Type B pancreatic cell (in vitro differentiated cells): ENCODE data around the gene LIME1. TPM values are rescaled to one million over a fixed set of nuclear protein-coding genes. Genes with fewer than 3 reads are reported as not detected.
A peak's percentile ranks its signal among the peaks of the same experiment; 100 is the strongest.
"Not testable (repeated sequence)": the region's sequence is repeated elsewhere in the genome, so short reads cannot be mapped to it uniquely, and the experiment has no call there.

Source experiments
- DNase-seq: peaks from one replicate; pipeline ENCODE4 v3.0.0; 2021; ENCODE audit warnings: mixed read lengths; ENCODE audit not compliant: unreplicated experiment; ENCODE audit errors: extremely low spot score
- H3K27ac Mint-ChIP-seq: 2 replicates; pipeline ENCODE4 v1.8.0; 2021; ENCODE audit warnings: mild to moderate bottlenecking, mixed read lengths
- H3K27me3 Mint-ChIP-seq: 2 replicates; pipeline ENCODE4 v1.8.0; 2021; ENCODE audit warnings: mixed read lengths
- H3K36me3 Mint-ChIP-seq: 2 replicates; pipeline ENCODE4 v1.8.0; 2021; ENCODE audit warnings: mixed read lengths
- H3K4me1 Mint-ChIP-seq: one replicate; pipeline ENCODE4 v1.8.0; 2021; ENCODE audit warnings: mixed read lengths; ENCODE audit not compliant: unreplicated experiment
- H3K4me3 Mint-ChIP-seq: 2 replicates; pipeline ENCODE4 v1.8.0; 2021; ENCODE audit warnings: mild to moderate bottlenecking, mixed read lengths
- H3K9me3 Mint-ChIP-seq: 2 replicates; pipeline ENCODE4 v1.8.0; 2021; ENCODE audit warnings: mixed read lengths
- total RNA-seq: library from RNA; stranded (reverse); gene quantifications from 2 replicates; pipeline ENCODE4 v1.2.1, GENCODE V29; 2021; ENCODE audit warnings: low replicate concordance
- TF ChIP-seq, protein P1 (sequence below): fragments of 200-600 bp; sonication (generic); conservative IDR thresholded peaks from 2 replicates; pipeline ENCODE4 v1.5.0; 2021; ENCODE audit warnings: antibody characterized with exemption, mild to moderate bottlenecking

Gene LIME1
- total RNA-seq, 1 donor from 2014 or later: 11.3 TPM

DNA sequence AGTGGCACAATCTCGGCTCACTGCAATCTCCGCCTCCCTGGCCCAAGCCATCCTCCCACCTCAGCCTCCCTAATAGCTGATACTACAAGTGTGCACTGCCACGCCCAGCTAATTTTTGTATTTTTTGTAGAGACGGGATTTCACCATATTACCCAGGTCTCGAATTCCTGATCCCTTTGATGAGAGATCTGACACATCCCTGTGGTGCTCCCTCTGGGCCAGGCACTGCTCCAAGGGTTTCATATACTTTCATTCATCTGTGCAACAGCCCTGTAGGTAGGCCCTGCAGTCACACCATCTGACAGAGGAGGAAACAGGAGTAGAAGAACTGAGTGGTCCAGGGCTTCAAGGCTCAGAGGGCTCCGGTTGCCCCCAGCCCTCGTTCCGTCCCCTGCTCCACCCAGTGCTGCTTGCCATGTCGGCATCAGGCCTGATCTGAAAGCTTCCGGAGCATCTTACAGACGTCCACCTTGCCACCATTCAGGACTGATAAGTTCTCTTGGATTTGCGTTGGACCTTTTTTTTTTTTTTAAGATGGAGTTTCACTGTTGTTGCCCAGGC lies 25.3 kb upstream of the LIME1 start:
- no peaks in the 10 kb centered on the region for H3K9me3 Mint-ChIP-seq
- no peak for DNase-seq
- TF ChIP-seq, protein P1, sequence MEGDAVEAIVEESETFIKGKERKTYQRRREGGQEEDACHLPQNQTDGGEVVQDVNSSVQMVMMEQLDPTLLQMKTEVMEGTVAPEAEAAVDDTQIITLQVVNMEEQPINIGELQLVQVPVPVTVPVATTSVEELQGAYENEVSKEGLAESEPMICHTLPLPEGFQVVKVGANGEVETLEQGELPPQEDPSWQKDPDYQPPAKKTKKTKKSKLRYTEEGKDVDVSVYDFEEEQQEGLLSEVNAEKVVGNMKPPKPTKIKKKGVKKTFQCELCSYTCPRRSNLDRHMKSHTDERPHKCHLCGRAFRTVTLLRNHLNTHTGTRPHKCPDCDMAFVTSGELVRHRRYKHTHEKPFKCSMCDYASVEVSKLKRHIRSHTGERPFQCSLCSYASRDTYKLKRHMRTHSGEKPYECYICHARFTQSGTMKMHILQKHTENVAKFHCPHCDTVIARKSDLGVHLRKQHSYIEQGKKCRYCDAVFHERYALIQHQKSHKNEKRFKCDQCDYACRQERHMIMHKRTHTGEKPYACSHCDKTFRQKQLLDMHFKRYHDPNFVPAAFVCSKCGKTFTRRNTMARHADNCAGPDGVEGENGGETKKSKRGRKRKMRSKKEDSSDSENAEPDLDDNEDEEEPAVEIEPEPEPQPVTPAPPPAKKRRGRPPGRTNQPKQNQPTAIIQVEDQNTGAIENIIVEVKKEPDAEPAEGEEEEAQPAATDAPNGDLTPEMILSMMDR: no peak
- peak overlapping the region; percentile 85 for H3K27ac Mint-ChIP-seq
- peak overlapping the region; percentile 83 for H3K4me3 Mint-ChIP-seq
- H3K4me1 Mint-ChIP-seq: peaks cover 19% of the 10 kb centered on the region
- no peaks in the 10 kb centered on the region for H3K27me3 Mint-ChIP-seq
- peaks cover 41% of the 10 kb centered on the region for H3K36me3 Mint-ChIP-seq

DNA sequence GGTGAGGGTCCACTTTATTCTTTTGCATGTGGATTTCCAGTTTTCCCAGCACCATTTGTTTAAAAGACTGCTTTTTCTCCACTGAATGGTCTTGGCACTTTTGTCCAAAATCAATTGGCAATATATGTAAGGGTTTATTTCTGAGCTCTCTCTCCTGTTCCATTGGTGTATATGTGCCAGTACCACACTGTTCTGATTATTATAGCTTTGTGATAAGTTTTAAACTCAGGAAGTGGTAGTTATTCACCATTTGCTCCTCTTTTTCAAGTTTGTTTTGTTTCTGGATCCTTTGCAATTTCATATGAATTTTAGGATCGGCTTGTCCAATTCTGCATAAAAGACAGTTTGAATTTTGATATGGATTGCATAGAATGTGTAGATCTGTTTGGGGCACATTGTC lies 24.3 kb upstream of the LIME1 start:
- no peak for DNase-seq
- peaks cover 12% of the 10 kb centered on the region for H3K4me1 Mint-ChIP-seq
- no peaks in the 10 kb centered on the region for H3K9me3 Mint-ChIP-seq
- TF ChIP-seq, protein P1: no peak
- peaks cover 45% of the 10 kb centered on the region for H3K36me3 Mint-ChIP-seq
- H3K4me3 Mint-ChIP-seq: peak overlapping the region; percentile 48
- H3K27me3 Mint-ChIP-seq: no peaks in the 10 kb centered on the region
- H3K27ac Mint-ChIP-seq: no peak overlapping the region

DNA sequence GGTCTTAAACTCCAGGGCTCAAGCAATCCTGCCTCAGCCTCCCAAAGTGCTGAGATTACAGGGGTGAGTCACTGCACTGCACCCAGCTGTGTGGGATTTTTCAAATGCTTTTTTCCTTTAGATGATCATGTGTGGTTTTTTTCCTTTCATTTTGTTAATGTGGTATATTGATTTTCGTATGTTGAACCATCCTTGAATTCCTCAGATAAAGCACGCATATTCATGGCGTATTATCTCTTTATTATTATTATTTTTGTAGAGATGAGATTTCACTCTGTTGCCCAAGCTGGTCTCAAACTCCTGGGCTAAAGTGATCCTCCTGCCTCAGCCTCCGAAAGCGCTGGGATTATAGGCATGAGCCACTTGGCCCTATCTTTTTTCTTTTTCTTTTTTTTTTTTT lies 21.6 kb upstream of the LIME1 start:
- Mint-ChIP-seq H3K4me1 (peaks cover 8% of the 10 kb centered on the region), H3K36me3 (peaks cover 60% of the 10 kb centered on the region), H3K4me3 (no peak overlapping the region), H3K9me3 (peaks cover 7% of the 10 kb centered on the region), H3K27me3 (no peaks in the 10 kb centered on the region), H3K27ac (no peak overlapping the region)
- DNase-seq: no peak
- TF ChIP-seq, protein P1: no peak

DNA sequence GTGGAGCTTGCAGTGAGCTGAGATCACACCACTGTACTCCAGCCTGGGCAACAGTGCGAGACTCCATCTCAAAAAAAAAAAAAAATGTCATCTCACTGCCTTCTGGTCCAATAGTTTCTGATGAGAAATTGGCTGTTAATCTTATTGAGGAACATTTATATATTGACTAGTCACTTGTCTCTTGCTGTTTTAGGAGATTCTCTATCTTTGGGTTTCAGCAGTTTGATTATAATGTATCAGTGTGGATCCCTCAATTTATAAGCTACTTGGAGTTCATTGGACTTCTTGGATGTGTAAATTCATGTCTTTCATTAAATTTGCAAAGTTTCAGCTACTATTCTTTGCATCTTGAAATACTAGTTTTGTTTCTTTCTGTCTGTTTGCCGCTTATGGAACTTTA lies 17.5 kb upstream of the LIME1 start:
- H3K27ac Mint-ChIP-seq: no peak overlapping the region
- no peak for DNase-seq
- peaks cover 7% of the 10 kb centered on the region for H3K9me3 Mint-ChIP-seq
- peaks cover 50% of the 10 kb centered on the region for H3K36me3 Mint-ChIP-seq
- no peaks in the 10 kb centered on the region for H3K27me3 Mint-ChIP-seq
- H3K4me3 Mint-ChIP-seq: no peak overlapping the region
- TF ChIP-seq, protein P1: no peak
- no peaks in the 10 kb centered on the region for H3K4me1 Mint-ChIP-seq

DNA sequence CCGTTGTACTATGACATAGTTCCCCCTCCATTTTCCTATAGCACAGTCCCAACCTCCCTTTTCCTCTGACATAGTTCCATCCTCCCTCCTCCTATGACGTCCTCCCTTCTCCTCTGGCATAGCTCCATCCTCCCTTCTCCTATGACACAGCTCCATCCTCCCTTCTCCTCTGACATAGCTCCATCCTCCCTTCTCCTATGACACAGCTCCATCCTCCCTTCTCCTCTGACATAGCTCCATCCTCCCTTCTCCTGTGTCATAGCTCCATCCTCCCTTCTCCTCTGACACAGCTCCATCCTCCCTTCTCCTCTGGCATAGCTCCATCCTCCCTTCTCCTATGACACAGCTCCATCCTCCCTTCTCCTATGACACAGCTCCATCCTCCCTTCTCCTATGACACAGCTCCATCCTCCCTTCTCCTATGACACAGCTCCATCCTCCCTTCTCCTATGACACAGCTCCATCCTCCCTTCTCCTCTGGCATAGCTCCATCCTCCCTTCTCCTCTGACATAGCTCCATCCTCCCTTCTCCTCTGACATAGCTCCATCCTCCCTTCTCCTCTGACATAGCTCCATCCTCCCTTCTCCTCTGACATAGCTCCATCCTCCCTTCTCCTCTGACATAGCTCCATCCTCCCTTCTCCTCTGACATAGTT lies 13.4 kb upstream of the LIME1 start:
- H3K4me3 Mint-ChIP-seq, DNase-seq, H3K27ac Mint-ChIP-seq, H3K27me3 Mint-ChIP-seq, H3K4me1 Mint-ChIP-seq: not testable (repeated sequence)
- peaks cover 12% of the 10 kb centered on the region for H3K9me3 Mint-ChIP-seq
- H3K36me3 Mint-ChIP-seq: peaks cover 34% of the 10 kb centered on the region

DNA sequence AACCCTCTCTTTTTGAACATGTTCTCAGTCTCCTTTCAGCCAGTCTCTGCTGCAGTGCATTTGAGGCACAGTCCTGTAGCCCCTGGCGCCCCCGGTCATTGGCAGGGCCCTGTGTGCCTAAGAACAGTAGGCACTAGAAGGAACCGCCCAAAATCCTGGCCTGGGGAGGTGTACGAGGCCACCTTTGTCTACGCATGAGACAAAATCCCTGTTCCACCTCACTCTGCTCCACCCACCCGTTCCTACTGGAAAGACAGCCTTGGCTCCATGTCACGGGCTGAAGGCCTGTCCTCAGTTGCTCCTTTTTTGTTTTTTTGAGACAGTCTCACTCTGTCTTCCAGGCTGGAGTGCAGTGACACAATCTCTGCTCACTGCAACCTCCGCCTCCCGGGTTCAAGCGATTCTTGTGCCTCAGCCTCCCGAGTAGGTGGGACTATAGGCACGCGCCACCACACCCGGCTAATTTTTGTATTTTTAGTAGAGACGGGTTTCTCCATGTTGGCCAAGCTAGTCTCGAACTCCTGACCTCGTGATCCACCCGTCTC lies 6.2 kb upstream of the LIME1 start:
- not testable (repeated sequence) for H3K9me3 Mint-ChIP-seq, DNase-seq, H3K4me1 Mint-ChIP-seq, H3K27ac Mint-ChIP-seq, H3K27me3 Mint-ChIP-seq, H3K4me3 Mint-ChIP-seq
- H3K36me3 Mint-ChIP-seq: peaks cover 19% of the 10 kb centered on the region
